Esophagus squamous epithelium (tissue), 5 donors: ENCODE results near the gene MYL6. TPM values are rescaled to one million over a fixed set of nuclear protein-coding genes. Genes with fewer than 3 reads are reported as not detected.
"Not testable (repeated sequence)": the region's sequence is repeated elsewhere in the genome, so short reads cannot be mapped to it uniquely, and the experiment has no call there.

Experiments
- DNase-seq: peaks from one replicate; lab custom pipeline; 2025; lab: John Stamatoyannopoulos, UW
- H3K27ac ChIP-seq, 4 donors: fragments of 200-600 bp; sonication (generic); one replicate each; pipeline ENCODE4 v1.5.1; 2016 to 2019; ENCODE audit warnings: mild to moderate bottlenecking in 1 of 4
- H3K27me3 ChIP-seq, 4 donors: fragments of 200-600 bp; sonication (generic); 1 replicate in 3 of 4; 2 replicates in 1 of 4; pipeline versions ENCODE4 v1.5.1 to v1.6.0; 2017 to 2021; ENCODE audit warnings: antibody characterized with exemption in 1 of 4
- H3K36me3 ChIP-seq, 3 donors: fragments of 200-600 bp; sonication (generic); one replicate each; pipeline ENCODE4 v1.5.1; 2016 to 2019
- H3K4me1 ChIP-seq, 3 donors: fragments of 200-600 bp; sonication (generic); one replicate each; pipeline ENCODE4 v1.5.1; 2017 to 2019
- H3K4me3 ChIP-seq, 4 donors: fragments of 200-600 bp; sonication (generic); 1 replicate in 3 of 4; 2 replicates in 1 of 4; pipeline ENCODE4 v1.5.1; 2016 to 2019; ENCODE audit warnings: mild to moderate bottlenecking in 2 of 4, moderate library complexity in 1 of 4
- H3K9me3 ChIP-seq, 3 donors: fragments of 200-600 bp; sonication (generic); one replicate each; pipeline ENCODE4 v1.5.1; 2016 to 2019
- CTCF ChIP-seq, 6 experiments: fragments of 450-650 bp in 4 of 6; fragments of 200-600 bp in 2 of 6; sonication (generic) in 2 of 6; IDR thresholded peaks; one replicate each; pipeline ENCODE4 v1.5.1; 2016 to 2019; ENCODE audit warnings: antibody characterized with exemption in 6 of 6, mild to moderate bottlenecking in 4 of 6, moderate library complexity in 4 of 6
- POLR2A ChIP-seq, 4 donors: fragments of 450-650 bp; IDR thresholded peaks; one replicate each; pipeline ENCODE4 v1.6.1; 2017; ENCODE audit warnings: antibody characterized with exemption in 4 of 4, mild to moderate bottlenecking in 4 of 4, moderate library complexity in 3 of 4
- WGBS, 2 donors: methylation state at CpG; one replicate each; pipeline ENCODE4 v1.1.5; 2018; 5-methylcytosine and 5-hydroxymethylcytosine counted together
- intact Hi-C: fragments of 100-400 bp; cut with DNase I; formaldehyde crosslinking; loops from one replicate; pipeline ENCODE4 v1.15.0; 2022
- total RNA-seq, 4 donors: library from RNA; depleted of rRNA; stranded (reverse); fragments of >200 nt; gene quantifications; one replicate each; pipeline ENCODE4 v1.1.0, GENCODE V29; 2016
- donor health status: DM: yes; HTN: yes; CAD: no.

Gene MYL6
- total RNA-seq, 4 donors from 2014 or later, result 1,011 to 2,279 (median 1,490) TPM

GRCh38 chr12:56192582-56192981 lies 34.4 kb downstream of the MYL6 start:
- Histone ChIP-seq H3K27ac (no peak overlapping the region), H3K4me3 (no peak overlapping the region), H3K4me1 (peaks cover 15 to 25% (median 16%) of the 10 kb centered on the region in 3 donors), H3K27me3 (no peaks in the 10 kb centered on the region), H3K36me3 (no peaks in the 10 kb centered on the region), H3K9me3 (no peaks in the 10 kb centered on the region)
- no peak for TF ChIP-seq CTCF (IDR thresholded peaks at IDR 0.05)
- TF ChIP-seq POLR2A (IDR thresholded peaks at IDR 0.05), result no peak
- no peak for DNase-seq
- intact Hi-C loops, result no loop called here

- TF ChIP-seq POLR2A (IDR thresholded peaks at IDR 0.05) (no peak), CTCF (IDR thresholded peaks at IDR 0.05) (peak; percentile 78 to 89 (median 86))
- DNase-seq, result peak; percentile 16
- no peaks in the 10 kb centered on the region for H3K27me3 ChIP-seq
- WGBS, 2 donors, result 32 to 55% methylated on average over 1 of the region's 1 CpG
- H3K4me1 ChIP-seq, result peaks cover 10 to 20% (median 11%) of the 10 kb centered on the region in 3 donors
- intact Hi-C loops, result no loop called here
- no peaks in the 10 kb centered on the region for H3K9me3 ChIP-seq
- H3K27ac ChIP-seq, result no peak overlapping the region
- no peaks in the 10 kb centered on the region for H3K36me3 ChIP-seq
- no peak overlapping the region for H3K4me3 ChIP-seq
Measured at GRCh38 chr12:56193025-56193578, 34.9 kb downstream of the MYL6 start.

GRCh38 chr12:56196818-56197550 lies 38.8 kb downstream of the MYL6 start:
- H3K4me1 ChIP-seq, DNase-seq, H3K27me3 ChIP-seq, H3K36me3 ChIP-seq, H3K4me3 ChIP-seq, intact Hi-C loops, H3K9me3 ChIP-seq, H3K27ac ChIP-seq: not testable (repeated sequence)
- WGBS, 2 donors, result 72 to 81% methylated on average over 11 of the region's 11 CpGs

- Histone ChIP-seq H3K9me3 (no peaks in the 10 kb centered on the region), H3K27me3 (no peaks in the 10 kb centered on the region), H3K4me1 (no peaks in the 10 kb centered on the region), H3K27ac (no peak overlapping the region), H3K4me3 (no peak overlapping the region), H3K36me3 (no peaks in the 10 kb centered on the region)
- DNase-seq, result no peak
- intact Hi-C loops, result no loop called here
- WGBS, 2 donors, result 85 to 87% methylated on average over 9 of the region's 9 CpGs
- TF ChIP-seq POLR2A (IDR thresholded peaks at IDR 0.05) (no peak), CTCF (IDR thresholded peaks at IDR 0.05) (no peak)
Measured at GRCh38 chr12:56197921-56198635, 39.9 kb downstream of the MYL6 start.

GRCh38 chr12:56198836-56199235 lies 40.7 kb downstream of the MYL6 start:
- Histone ChIP-seq H3K27ac (no peak overlapping the region), H3K27me3 (no peaks in the 10 kb centered on the region), H3K4me3 (no peak overlapping the region), H3K36me3 (peaks cover 0 to under 1% (median 0%) of the 10 kb centered on the region in 3 donors), H3K4me1 (no peaks in the 10 kb centered on the region), H3K9me3 (no peaks in the 10 kb centered on the region)
- no peak for DNase-seq
- TF ChIP-seq POLR2A (IDR thresholded peaks at IDR 0.05) (no peak), CTCF (IDR thresholded peaks at IDR 0.05) (no peak)
- intact Hi-C loops, result no loop called here
- 65 to 80% methylated on average over 1 of the region's 1 CpG for WGBS, 2 donors
